ENCODE measurements around the gene CD44.

DNA sequence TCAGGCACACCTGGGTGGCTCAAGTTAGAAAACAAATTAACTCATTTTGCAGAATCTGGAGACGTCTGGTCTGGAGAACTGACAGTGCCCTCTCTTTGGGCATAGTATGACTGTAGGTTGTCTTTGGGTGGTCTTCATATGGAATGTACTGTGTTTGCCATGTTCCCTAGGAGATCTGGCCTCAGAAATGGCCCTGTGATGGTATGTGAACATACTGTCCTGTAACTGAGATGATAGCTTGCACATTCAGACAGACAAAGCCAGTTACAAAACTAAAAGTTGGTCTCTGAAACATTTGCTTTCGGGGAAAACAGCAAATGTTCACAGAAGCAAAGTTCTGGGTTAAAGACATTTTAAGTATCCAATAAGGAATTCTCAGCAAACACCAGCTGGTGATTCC lies 29.7 kb downstream of the CD44 start:
- TF ChIP-seq POLR2A (IDR thresholded peaks at IDR 0.05; ENCODE audit: low read length) (no peak), RCOR1 (IDR thresholded peaks at IDR 0.05; ENCODE audit: low read depth, low read length) (no peak), CEBPB (IDR thresholded peaks at IDR 0.05) (no peak), ESRRA (IDR thresholded peaks at IDR 0.05; ENCODE audit: borderline replicate concordance, low read length) (no peak), CHD2 (IDR thresholded peaks at IDR 0.05; ENCODE audit: low read length, partially characterized antibody) (no peak), EP300 (IDR thresholded peaks at IDR 0.05) (no peak)
- TF ChIP-seq, protein P1, sequence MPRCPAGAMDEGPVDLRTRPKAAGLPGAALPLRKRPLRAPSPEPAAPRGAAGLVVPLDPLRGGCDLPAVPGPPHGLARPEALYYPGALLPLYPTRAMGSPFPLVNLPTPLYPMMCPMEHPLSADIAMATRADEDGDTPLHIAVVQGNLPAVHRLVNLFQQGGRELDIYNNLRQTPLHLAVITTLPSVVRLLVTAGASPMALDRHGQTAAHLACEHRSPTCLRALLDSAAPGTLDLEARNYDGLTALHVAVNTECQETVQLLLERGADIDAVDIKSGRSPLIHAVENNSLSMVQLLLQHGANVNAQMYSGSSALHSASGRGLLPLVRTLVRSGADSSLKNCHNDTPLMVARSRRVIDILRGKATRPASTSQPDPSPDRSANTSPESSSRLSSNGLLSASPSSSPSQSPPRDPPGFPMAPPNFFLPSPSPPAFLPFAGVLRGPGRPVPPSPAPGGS (IDR thresholded peaks at IDR 0.05) = no peak
- TF ChIP-seq, protein P2, sequence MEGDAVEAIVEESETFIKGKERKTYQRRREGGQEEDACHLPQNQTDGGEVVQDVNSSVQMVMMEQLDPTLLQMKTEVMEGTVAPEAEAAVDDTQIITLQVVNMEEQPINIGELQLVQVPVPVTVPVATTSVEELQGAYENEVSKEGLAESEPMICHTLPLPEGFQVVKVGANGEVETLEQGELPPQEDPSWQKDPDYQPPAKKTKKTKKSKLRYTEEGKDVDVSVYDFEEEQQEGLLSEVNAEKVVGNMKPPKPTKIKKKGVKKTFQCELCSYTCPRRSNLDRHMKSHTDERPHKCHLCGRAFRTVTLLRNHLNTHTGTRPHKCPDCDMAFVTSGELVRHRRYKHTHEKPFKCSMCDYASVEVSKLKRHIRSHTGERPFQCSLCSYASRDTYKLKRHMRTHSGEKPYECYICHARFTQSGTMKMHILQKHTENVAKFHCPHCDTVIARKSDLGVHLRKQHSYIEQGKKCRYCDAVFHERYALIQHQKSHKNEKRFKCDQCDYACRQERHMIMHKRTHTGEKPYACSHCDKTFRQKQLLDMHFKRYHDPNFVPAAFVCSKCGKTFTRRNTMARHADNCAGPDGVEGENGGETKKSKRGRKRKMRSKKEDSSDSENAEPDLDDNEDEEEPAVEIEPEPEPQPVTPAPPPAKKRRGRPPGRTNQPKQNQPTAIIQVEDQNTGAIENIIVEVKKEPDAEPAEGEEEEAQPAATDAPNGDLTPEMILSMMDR (IDR thresholded peaks at IDR 0.05) = no peak
- TF ChIP-seq, protein P3, sequence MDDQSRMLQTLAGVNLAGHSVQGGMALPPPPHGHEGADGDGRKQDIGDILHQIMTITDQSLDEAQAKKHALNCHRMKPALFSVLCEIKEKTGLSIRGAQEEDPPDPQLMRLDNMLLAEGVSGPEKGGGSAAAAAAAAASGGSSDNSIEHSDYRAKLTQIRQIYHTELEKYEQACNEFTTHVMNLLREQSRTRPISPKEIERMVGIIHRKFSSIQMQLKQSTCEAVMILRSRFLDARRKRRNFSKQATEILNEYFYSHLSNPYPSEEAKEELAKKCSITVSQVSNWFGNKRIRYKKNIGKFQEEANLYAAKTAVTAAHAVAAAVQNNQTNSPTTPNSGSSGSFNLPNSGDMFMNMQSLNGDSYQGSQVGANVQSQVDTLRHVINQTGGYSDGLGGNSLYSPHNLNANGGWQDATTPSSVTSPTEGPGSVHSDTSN (IDR thresholded peaks at IDR 0.05) = no peak
- TF ChIP-seq, protein P4, sequence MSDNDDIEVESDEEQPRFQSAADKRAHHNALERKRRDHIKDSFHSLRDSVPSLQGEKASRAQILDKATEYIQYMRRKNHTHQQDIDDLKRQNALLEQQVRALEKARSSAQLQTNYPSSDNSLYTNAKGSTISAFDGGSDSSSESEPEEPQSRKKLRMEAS (IDR thresholded peaks at IDR 0.05) = no peak

All from A549 (cell line).